GM19239 (cell line): ENCODE results near the gene PANX3.
A peak's percentile ranks its signal among the peaks of the same experiment; 100 is the strongest.

Experiments
- DNase-seq: peaks from one replicate; pipeline ENCODE4 v3.0.0; 2011; ENCODE audit warnings: low spot score; ENCODE audit not compliant: insufficient read length
- FAIRE-seq: peaks from 2 replicates; lab custom pipeline; 2011; peaks lifted over from hg19 to GRCh38; lab: Jason Lieb, UNC

Gene PANX3

DNA sequence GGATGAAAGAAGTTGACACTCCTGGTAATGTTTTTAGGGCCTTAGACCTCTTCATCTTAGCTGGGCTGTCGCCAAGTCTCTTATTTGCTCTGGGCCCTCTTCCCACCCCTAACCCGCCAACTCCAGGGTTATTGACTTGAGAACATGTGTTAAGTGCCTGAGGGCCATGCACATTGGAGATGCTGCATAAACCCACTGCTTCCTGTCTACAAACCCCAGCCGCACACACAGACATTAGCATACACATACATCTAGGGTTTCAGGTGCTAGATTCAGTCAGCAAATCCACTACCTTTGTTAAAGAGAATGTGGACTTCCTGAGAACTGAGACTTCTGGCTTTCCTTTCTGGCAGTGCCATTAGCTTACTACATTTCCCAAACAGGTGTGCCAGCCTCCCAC is 817 bp downstream of the PANX3 start:
- DNase-seq (no peak), FAIRE-seq (no peak)

DNA sequence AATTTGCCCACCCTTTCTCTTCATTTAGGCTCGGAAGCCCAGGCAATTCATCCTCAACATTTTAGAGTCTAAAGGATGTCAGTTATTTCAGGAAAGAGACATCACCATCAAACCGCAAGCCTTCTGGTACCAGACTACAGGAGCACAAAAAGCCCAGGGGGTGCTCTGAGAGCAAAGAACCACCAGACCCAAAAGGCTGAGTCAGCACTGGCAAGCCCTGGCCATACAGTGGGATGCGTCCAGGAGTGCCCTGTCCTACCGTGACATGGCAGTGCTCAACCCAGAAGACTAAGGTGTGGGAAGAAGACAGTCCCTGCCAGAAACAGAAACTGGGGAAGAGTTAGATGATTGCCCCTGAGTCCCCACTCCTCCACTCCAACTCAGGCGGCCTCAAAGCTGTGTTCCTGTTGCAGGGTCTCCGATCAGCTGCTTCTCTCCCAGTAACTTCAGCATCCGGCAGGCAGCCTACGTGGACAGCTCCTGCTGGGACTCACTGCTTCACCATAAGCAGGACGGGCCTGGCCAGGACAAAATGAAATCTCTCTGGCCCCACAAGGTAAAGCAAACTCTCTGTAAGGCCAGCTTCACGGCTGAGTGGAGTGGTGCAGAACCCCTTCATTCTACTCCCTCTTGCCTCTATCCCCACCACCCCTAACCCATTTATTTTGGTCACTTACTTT is 1.5 kb downstream of the PANX3 start:
- FAIRE-seq, result no peak

DNA sequence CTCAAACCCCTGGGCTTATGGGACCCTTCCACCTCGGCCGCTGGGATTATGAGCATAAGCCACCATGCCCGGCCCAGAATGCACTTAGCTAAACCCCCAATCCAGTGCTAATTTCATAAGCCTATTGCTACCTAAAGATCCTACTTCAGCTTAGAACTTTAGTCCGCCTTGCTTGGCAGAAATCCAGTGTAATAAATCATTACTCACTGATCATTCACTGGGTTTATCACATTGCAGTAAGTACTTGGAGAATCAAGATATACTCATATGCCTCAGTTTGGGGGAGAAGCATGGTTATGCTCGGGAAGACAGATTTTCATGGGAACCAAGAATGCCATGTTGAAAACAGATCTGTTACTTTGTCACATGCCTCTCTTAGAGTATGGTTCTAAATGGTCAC is 7.6 kb downstream of the PANX3 start:
- no peak for DNase-seq
- FAIRE-seq, result no peak

More for the DNA sequence above, 1.5 kb downstream of the PANX3 start:
- no peak for DNase-seq

DNA sequence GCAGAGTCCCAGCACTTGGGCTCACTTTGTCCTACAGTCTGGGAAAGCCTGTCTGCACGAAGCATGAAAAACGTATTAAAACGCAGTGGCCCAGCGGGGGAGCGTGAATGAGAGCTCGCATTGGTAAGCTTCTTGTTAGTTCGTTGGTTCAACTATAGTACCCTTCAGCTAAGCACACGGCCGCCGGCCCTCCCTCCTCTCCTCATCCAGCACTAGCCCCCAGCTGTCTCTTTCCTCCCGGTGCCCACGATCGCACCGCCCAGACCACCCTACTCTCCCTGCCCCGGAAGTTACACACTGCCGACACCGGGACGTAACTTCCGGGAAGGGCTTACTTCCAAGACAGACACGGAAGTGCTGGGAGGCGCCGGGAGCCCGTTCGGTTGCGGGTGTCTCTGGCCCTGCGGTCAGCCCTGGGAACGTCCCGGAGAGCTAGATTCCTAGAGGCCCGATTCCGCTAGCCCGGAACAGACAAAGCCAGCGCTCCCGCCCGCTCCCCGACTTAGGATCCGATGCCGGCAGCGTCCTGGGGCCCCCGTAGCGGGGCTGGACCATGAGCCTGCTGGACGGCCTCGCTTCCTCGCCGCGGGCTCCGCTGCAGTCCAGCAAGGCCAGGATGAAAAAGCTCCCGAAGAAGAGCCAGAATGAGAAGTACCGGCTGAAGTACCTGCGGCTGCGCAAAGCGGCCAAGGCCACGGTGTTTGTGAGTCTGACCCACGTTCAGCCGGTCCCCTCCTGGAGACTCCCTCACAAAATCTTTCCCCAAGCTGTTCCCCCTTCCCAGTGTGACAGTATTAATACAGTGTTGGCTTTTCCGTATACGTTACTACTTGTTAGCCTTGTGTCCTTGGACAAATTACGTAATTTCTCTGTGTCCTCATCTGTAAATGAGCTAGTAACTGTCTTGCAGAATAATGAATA is 11.6 kb downstream of the PANX3 start, which contains the start of gene TBRG1:
TSS of gene TBRG1 (plus strand) at position 334 of the 921 bp plus-strand sequence. CDS start at position 554, 220 bp downstream.
- peak; percentile 78 for DNase-seq
- peak; percentile 95 for FAIRE-seq

DNA sequence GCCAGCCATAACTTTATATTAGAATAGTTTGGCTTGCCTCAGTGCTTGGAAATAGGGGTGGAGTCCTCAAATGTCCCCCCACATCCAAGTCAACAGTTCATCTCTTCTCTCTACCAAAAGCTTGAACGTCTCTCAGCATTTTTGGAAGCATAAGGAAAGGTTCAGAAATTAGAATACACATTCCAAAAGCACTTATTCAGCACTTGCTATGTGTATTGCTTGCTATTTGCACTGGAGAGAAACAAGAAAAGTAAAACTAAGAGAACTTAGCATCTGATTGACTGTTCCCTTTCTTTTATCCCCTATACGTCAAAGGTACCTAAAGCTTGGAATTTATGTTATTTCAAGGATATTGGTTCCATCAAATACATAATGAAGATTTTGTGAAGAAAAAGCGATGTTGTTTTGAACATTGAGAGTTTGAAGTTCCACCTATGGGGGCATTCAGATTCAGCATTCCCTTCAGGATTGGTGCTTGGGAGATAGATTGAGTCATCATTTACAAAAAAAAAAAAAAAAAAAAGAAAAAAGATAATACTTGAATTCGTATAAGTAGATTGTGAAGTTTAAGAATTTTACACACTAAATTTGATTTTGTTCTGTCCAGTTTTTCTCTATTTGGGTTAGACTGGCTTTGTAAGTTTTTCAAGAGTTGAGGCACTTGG is 12.8 kb downstream of the PANX3 start:
- FAIRE-seq (no peak), DNase-seq (no peak)

DNA sequence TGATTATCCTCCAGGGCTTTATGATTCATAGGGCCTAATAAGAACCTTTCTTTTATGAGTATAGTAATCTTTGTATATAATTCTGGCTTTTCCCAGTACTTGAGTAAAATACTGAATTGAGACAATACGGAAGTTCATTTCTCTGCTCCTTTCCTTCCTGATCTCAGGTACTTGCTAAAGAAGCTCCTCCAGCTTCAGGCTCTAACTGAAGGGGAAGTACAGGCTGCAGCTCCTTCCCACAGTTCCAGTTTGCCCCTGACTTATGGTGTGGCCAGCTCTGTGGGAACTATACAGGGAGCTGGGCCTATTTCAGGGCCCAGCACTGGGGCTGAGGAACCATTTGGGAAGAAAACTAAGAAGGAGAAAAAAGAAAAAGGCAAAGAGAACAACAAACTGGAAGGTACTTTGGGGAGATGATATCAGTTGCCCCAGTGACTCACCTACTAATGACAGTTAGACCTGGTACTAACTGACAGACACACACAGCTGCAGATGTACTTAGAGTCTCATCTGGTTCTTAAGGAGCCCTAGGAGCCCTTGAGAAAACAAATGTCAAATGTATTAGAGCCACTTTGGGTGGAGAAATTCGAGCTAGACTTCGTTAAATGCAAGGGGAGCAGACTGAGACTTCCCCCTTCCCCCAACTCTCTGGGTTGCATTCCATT is 14.4 kb downstream of the PANX3 start:
- DNase-seq (no peak), FAIRE-seq (no peak)

DNA sequence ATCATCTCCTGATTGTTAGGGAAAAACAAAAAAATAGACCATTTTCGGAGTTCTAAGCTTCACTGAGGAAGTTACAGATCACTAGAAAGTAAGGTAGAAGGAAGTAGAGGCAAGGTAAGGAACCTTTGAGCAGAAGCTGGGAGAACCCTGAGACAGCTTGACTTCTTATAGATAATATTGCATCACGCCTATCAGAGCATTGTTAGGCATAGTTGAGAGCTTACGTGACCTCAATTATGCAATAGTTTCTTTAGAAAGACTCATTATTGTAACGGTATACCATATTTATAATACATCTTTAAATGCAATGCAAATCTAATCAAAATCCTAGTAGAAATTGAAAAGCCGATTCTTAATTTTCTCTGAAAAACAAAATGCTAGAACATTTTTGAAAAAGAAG is 16.3 kb downstream of the PANX3 start:
- FAIRE-seq (no peak), DNase-seq (no peak)

DNA sequence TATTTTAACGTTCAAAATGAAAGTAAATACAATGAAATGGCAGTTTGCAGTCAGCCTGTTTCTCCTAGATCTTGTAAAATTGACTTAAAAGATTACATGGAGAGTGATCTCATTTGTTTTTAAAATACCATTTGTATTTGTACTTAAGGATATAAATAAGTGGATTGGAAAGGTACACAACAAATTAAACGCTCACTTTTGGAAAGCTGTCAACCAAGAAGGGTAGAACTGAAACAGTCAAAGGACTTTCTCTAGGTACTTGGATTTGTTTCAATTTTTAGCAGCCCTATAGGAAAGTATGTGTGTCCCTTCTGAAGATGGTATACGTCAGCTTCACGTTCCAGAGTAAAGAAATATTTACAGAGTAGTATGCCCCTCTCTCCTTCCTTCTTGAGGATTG is 18.7 kb downstream of the PANX3 start:
- FAIRE-seq, result no peak
- DNase-seq, result no peak

DNA sequence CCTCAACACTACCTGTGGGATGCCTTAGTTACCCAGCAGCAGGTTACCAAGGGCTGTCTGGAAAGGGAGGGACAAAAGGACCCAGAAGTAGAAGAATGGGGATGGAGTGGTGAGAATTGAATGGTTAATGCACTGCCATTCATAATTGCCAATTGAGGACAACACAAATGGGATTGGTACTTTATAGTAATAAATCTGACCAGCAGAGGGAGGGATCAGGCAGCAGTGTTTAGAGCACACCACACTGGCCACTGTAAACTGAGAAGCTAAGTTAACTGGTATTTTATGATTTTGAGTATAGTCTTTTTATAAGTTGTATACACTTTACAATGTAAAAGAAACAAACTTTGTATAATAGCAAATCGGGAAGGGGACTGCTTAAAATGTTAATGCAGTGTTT is 22.1 kb downstream of the PANX3 start:
- DNase-seq (no peak), FAIRE-seq (no peak)

DNA sequence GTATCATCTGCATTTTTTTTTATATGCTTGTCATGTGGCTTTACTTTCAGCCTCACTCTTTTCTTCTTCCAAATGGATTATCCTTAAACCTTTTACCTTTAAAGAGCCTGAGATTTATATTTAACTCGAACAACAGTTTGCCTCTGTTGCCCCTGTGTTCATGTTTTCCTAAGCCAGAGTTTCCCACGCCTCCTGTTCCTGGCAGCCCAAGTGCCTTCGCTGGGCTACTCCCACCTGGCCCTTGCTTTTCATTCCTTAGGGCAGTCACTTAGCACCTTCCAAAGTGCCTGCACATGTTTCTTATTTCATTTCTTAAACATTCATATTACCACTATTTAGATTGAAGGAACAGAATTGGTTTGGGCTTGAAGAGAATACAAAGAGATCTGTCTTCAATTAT is 24.7 kb downstream of the PANX3 start:
- FAIRE-seq, result no peak

DNA sequence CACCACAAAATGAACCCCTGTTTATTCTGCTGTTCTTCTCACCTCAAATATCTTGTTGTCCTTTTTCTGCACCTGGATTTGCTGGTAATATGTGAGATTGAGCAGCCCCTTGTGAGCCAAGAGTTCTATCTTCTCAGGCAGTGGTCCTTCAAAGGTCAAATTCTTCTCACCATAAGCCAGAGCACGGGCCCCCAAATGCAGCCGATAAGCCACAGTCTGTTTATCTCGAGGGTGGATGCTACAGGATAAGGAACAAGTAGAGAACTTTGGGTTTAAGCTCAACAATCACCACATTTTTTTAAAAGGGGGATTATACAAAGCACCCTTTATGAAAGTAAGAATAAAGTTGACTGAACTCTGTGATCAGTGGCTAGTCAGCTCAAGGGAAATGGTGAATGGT is 27.3 kb downstream of the PANX3 start:
- no peak for DNase-seq
- no peak for FAIRE-seq

More for the DNA sequence above, 24.7 kb downstream of the PANX3 start:
- DNase-seq, result no peak

DNA sequence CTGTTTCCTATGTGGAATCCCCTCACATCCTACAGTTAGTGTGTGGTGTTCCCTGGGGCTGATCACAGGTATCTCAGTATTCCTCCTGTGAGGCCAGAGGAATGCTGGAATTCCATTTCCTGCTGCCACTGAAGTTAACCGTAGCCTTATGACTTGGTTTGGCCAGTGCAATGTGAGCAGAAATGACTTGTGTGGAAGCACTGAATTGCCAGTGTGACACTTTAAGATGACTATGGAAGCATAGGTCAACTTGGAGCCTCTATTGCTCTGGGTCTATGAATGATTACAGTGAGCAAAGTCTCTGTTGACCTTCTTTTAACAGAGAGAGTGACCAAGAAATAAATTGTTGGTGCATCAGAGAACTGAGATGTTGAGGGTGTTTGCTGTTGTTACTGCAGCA is 28.0 kb downstream of the PANX3 start:
- DNase-seq, result no peak
- no peak for FAIRE-seq

DNA sequence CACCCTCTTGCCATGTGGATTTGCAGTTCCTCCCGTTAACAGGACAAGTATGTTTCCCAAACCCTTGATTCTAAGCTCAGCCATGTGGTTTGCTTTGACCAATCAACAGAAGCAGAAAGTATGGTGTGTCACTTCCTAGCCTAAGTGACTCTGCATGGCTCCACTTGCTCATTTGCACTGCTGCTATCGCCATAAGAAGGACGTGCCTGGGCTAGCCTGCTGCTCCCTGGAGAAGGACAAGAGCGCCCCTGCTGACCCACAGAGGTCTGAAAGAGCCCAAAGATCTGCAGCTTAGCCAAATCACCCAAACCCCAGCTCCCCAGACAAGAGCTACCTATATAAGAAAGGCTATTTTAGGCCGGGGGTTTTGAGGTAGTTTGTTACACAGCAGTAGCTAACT is 29.4 kb downstream of the PANX3 start:
- FAIRE-seq (no peak), DNase-seq (no peak)

DNA sequence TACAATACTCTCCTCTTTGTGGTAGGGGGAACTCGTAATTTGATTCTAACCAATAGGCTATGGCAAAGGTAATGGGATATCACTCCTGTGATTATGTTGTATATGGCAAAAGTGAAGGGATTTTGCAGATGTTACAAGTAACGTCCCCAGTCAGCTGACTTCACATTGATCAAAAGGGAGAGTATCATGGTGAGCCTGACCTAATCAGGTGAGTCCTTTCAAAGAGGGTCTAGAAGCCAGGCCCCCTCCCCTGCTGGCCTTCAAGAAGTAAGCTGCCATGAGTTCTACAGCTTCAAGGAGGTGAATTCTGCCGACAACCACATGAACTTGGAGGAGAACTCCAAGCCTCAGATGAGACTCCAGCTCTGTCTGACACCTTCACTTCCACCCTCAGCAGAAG is 31.4 kb downstream of the PANX3 start:
- FAIRE-seq (no peak), DNase-seq (no peak)

DNA sequence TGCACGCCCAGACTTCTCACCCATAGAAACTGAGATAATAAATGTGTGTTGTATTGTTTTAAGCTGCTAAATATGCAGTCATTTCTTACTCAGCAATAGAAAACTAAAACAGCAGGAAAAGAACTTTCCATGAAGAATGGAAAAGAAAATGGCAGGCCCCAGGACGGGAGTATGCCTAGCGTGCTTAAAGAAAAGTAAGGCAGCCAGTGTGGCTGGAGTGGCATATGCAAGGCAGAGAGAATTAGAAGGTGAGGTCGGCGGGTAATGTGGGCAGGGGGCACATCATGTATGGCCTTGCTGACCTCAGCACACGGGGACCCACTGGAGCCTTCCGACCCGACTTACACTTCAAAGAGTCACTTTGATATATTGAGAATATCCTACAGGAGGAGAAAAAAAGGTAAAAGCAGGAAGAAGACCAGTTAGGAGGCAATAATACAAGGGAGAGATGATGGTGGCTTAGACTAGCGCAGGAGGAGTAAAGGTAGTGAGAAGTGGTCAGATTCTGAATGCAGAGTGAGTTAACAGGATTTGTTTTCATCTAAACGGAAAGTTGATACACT is 31.9 kb downstream of the PANX3 start:
- no peak for FAIRE-seq
- DNase-seq, result no peak

DNA sequence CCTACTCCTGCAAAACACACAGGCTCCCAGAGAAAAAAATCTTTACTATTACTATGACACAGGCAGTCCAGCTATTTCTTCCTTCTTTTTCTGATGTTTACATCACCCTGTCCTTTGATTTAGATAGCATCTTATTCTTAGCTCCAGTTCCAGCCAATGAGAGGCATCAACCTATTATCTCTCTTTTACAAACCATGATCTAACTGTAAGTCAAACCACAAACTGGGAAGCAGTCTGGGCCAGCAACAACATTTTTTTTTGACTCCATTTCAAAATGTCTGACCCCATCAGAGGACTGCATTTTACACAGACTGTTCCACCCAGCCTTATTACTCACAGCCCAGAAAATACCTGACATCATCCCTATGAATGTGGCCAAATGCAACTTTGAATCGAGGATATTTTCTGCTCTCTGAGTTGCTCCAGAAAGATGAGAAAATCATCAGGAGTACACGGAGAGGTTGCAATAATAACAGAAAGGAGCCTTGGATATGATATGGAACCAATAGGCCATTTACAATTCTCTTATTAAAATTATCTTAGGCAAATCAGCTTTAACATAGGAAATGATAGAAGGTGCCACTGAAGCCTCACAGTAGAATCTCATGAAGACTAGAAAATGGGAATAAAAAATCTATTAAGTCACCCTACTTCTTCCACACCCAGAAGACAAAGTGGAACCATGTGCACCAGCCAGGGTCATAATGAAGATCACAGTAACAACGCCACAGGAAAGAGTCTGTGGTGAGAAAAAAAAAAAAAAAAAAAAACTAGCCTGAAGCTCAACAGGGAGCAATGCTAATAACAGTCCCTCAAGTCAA is 32.6 kb downstream of the PANX3 start:
- FAIRE-seq (no peak), DNase-seq (no peak)

DNA sequence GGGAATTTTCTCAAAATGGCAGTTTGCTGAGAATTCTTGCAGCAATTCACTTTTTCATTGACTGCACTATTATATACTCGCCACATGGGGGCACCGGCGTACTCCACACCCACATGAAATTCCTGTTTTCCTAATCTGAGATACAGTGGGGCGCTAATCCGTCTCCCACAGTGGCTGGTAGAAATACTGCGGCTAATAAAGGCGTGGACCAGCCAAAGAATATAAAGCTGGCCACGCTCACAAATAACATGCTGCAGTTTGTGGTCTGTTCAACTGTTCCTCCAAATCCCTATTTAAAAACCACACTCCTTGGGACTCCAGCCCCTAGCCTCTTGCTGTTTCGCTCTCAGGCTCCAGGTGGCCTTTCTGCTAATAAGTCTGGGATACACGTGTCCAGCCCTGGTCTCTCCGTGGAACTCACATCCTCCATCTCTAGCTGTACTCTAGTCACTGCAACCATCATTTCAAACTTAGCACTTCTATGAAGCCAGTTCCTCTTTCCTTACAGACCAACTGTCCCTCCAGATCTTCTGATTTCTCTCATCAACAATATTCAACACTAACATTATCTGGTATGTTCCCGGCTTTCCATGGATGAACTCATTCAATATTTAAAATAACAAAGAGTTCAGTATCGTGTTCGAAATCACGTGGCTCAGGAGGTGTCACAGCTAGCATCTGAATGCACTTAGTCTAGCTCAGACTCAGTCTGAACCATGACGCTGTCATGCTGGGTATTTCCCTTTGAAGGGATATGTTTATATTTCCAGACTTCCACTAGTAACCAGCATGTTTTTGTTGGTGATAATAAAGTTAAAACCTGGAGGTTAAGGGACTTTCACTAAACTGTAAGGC is 33.4 kb downstream of the PANX3 start:
- DNase-seq, result peak; percentile 20
- peak; percentile 89 for FAIRE-seq

DNA sequence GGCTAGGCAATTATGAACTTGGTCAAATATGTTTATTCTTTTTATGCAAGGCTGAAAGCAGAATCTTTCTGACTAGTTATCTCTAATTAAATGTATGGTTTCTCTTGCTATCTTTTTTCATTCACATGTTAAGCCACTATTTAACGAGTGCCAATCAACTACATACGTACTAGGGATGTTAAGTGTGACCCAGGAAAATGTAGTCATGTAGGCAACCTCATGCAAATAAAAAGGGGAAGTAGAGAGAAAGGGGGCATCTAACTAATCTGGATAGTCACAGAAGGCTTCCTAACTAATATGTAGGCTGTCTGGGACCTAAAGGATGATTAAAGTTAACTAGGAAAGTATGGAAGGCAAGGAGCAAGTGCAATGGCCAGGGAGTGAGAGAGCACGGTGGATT is 34.9 kb downstream of the PANX3 start:
- DNase-seq, result no peak
- FAIRE-seq, result no peak
